Dedifferentiated amniotic fluid mesenchymal stem cell (primary cell): ENCODE results near the gene SYPL1.
A peak's percentile ranks its signal among the peaks of the same experiment; 100 is the strongest.

Experiments used
- DNase-seq: peaks from one replicate; pipeline ENCODE4 v3.0.0-alpha.2; 2016; ENCODE audit errors: extremely low spot score

Gene SYPL1

DNA sequence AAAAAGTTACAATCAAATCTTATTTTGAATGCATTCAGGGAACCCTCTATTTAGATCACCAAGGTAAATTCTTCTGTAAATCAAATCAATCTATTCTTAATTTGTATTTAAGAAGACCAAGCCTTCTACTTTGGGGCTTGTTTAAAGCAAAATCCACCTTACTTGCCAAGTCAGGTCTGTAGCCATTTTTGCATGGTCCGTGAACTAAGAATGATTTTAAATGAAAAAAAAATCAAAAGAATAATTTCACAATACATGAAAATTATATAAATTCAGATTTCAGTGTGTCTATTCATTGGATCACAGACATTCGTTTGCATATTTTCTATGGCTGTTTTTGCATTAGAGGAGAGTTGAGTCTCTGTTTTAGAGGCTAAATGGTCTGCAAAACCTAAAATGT lies 59.4 kb downstream of the SYPL1 start:
- DNase-seq: no peak

DNA sequence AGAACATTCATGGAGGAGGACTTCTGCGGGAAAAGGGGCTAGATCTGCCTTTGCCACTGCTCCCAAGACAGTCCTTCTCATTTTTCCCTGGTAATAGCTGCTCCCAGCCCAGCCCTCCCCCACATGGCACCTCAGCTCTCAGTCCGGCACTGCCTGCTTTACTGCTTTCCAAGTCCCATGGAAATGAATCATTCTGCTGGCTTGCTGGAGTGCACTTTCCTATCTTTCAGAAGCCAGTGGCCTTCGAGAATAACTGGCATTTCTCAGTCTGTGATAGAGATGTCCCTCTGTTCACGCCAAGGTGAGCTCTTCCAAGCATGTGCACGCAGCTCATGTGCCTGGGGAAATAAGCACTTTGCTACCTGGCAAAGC lies 61.4 kb downstream of the SYPL1 start:
- DNase-seq: peak; percentile 71

DNA sequence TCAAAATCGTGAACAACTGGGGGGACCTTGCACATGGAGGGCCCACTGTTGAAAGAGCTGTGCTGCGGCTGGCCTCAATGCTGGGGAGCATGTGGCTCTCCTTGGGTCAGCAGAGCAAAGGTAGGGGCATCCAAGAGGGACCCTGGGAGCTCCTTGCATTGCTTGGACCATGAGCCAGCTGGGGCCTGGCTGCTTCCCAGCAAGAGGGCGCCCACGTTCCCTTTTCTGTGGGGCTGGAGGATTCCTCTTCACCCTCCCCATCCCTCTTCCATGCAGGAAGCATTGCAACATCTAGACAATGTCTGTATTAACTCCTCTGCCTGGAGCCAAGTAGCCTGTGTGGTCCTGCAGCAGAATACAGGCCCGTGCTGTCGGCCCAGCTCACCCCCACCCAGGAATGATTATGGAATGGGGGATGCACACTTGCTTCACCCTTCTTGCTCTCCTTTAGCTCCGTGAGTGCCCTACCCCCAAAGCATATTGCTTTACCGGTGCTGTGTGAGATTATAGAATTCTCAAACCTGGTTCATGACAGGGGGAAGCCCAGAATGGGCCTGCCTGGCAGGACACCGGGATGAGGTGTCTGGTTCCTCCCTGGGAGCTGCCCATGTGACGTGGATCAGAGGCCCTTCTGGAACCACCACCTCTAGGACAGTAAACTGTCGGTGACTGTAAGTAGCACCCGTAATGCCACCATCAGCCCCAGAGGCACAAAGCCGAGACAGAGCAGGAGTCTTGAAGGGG lies 61.9 kb downstream of the SYPL1 start:
- DNase-seq: no peak

DNA sequence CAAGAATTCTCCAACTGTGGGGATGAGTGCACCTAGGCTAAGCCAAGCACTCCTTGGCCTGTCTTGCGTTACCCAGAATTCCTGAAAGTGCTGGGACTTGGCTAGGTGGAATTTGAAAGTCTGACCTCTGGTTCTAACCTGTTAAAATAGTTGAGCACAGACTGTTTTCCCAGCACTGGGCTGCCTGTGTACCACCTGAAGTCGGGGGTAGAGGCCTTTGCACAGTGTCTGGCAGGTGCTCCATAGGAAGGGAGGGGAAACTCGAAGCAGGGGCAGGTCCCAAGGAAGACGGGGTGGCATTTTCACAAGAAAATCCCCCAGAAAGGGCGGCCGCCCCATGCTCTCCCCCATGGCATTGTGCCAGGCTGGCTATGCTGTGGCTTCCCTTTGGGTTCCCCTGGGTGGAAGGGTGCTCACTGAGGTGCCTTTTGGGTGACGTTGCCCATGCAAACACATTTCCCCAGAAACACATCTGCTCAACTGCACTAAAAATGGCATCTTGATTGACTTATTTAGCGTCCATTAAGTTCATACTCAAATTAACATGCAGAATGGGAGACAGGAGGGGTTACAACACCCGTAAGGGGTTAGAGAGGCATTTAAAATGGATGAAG lies 62.9 kb downstream of the SYPL1 start:
- no peak for DNase-seq

DNA sequence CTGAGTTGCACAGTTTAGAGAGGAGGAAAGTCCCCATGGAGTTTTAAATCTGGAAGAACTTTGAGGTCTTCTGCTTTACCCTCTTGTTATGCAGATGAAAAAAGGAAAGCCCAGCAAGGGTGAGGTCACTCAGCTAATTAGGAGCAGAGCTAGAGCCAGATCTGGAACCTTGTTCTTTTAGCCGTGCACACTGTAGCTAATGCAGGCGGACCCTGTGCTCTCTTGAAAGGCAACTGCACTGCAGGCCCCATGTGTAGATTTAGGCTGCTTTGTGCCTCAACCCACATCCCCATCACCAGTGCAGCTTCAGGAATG lies 63.4 kb downstream of the SYPL1 start:
- DNase-seq: no peak

DNA sequence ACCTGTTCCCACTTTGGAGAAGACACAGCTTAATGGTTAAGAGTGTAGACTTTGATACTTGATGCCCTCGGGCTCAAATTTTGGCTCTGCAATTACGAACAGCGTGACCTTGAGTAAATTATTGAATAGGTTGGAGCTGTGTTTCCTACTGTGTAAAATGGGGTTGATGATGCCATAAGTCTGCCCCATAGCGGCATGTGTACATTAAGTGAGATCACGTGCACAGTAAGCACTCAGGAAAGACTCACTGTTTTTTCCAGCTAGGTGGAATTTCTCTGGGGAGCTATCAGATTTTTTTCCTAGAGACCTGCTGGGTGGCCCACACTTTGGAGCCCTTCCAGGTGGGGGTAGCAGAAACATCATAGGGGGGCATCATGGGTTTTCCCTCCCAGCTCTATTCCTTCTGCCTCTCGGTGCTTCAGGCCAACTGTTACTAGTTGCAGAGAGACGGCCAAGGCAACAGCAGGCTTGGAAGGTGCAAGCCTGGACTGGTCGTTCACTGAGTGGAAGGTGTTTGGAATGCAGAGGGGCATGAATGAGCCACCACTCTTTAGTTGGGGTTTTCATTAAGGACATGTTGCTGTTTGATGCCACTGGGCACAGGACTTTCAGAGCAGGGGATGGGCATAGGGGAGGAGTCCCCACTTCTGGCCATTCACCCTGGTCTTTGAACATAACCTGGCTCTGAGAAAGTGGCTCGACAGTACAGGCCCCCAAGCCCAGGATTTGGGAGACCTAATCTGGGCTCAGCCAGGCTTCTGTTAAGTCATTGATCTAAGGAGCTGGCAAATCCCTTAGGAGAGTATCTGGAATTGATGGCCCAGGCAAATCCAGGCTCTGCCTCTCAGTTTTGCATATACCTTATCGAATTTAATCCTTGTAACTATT lies 64.0 kb downstream of the SYPL1 start:
- no peak for DNase-seq

DNA sequence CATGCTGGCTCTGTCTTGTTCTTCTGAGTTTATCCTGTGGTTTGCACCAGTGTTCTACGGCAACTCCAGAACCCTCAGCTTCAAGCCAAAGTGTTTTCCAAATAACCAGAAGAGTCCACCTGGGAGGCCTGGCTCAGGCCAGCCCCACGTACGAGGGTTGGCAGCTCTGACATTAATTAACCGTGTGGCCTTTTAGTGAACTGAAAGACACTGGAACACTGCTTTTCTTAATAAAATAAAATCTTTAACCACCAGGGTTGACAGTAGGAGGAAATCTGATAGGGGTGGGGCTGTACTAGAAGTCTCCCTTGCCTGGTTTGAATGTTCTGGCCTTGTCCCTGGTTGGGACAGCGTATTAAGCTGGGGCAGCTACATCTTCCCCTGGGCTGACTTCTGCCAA lies 64.9 kb downstream of the SYPL1 start:
- no peak for DNase-seq

DNA sequence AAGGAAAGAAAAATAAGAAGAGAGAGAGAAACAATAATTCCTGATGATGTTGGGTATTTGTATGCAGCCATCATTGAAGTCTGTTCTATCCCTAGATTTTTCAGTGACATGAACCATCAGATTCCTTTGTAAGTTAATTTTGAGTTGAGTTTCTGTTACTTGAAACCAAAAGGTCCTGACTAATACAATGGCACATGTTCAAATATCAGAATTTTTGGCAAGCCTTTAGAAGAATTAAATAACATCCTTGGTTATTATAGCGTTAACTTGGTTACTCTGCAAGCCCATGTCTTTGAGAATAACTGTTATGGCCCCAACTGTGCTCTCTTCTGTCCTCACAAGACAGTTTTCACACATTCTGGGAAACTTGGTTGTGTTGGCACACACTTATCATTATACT lies 66.5 kb downstream of the SYPL1 start:
- peak; percentile 63 for DNase-seq

DNA sequence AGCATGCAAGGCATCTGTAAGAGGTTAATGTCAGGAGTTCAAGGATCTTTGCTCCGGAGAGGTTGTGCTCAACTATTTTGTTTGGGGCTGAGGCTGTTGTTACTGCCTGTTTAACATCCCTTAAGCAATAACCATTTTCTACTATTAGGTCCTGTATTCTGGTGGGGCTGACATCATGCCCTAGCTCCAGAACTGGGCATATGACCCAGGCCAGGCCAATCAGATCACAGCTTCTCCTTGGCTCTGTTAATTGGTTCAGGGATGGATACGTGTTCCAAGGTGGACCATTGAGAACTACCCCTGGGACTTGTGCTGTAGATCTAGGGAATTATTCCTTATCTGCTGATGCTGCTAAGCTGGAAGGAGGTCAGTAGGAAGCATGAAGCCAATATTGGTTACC lies 67.0 kb downstream of the SYPL1 start:
- no peak for DNase-seq

DNA sequence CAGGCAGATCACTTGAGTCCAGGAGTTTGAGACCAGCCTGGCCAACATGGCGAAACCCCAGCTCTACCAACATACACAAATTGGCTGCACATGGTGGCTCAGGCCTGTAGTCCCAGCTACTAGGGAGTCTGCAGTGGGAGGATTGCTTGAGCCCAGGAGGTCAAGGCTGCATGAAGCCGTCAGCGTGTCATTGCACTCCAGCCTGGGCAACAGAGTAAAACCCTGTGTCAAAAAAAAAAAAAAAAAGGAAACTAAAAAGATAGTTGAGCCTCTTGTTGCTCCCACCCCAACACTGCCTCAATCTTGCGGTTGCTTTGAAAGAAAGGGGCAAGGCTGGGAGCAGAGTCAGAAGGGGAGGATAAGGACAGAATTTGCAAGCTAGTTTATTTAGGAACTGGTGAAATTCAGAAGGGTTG lies 69.9 kb downstream of the SYPL1 start:
- DNase-seq: no peak

DNA sequence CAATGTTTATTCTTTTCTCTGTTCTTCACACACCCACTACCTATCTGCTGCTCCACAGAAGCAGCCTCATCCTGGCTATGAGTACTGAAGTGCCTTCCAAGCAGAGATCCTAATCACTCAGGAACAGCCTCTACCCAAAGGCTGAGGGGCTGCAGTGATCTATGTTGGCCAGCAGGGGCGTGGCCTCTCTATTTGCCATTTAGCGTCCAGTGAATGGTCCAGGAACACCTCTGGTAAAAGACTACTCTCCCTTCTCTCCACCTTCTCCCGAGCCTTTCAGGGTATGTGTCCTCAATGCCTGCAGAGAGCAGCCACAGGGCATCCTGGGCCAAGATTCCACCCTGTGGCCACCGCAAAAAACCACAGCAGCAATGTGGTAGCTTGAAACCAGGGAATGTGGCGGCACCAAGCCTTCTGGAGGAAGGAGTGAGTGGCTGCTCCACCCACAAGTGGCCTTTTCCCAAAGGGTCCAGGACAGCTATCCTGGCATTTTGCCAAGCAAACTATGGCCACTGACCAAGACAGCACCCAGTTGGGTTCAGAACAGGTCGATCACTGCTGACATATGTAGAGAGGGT lies 70.9 kb downstream of the SYPL1 start:
- no peak for DNase-seq
